H1 (cell line): ENCODE data around the gene CEP57L1. TPM values are rescaled to one million over a fixed set of nuclear protein-coding genes. Genes with fewer than 3 reads are reported as not detected.

Source experiments
- CTCF ChIA-PET: fragments of 300-600 bp; sonication (Branson Sonifier 250); formaldehyde crosslinking; loops from one replicate; lab custom pipeline; 2021; ENCODE audit not compliant: partially characterized antibody; lab: Charles Lee
- POLR2A ChIA-PET: fragments of 300-600 bp; sonication (Branson Sonifier 250); formaldehyde crosslinking; loops from one replicate; lab custom pipeline; 2021; ENCODE audit warnings: inconsistent platforms; ENCODE audit not compliant: partially characterized antibody; lab: Charles Lee
- DNase-seq, 2 experiments: peaks; one replicate each; pipeline versions ENCODE4 v3.0.0 to v3.0.0-alpha.2; 2010 to 2022; ENCODE audit warnings: low spot score in 2 of 2, low read depth in 1 of 2, mixed read lengths in 1 of 2
- FAIRE-seq: peaks from 2 replicates; lab custom pipeline; 2011; peaks lifted over from hg19 to GRCh38; lab: Jason Lieb, UNC
- H2AFZ ChIP-seq: 2 replicates; pipeline ENCODE4 v1.8.1; 2012; ENCODE audit warnings: low read length, inconsistent platforms
- H2AK5ac ChIP-seq: 2 replicates; pipeline ENCODE4 v1.6.1; 2013; ENCODE audit warnings: low read depth, low read length
- H2BK120ac ChIP-seq: replicated peaks from 2 replicates; pipeline ENCODE3; 2013; ENCODE audit warnings: low read depth, low read length, inconsistent platforms
- H2BK12ac ChIP-seq: 2 replicates; pipeline ENCODE4 v1.6.1; 2013; ENCODE audit warnings: low read depth, low read length
- H2BK15ac ChIP-seq: 2 replicates; pipeline ENCODE4 v1.6.1; 2013; ENCODE audit warnings: low read length
- H2BK20ac ChIP-seq: 2 replicates; pipeline ENCODE4 v1.6.1; 2013; ENCODE audit warnings: low read length
- H2BK5ac ChIP-seq: 2 replicates; pipeline ENCODE4 v1.6.1; 2013; ENCODE audit warnings: low read depth, low read length
- H3K14ac ChIP-seq: 2 replicates; pipeline ENCODE4 v1.6.1; 2013; ENCODE audit warnings: inconsistent platforms; ENCODE audit not compliant: insufficient read length
- H3K18ac ChIP-seq: 2 replicates; pipeline ENCODE4 v1.6.1; 2013; ENCODE audit warnings: low read length; ENCODE audit errors: extremely low read depth
- H3K23ac ChIP-seq: 2 replicates; pipeline ENCODE4 v1.6.1; 2013; ENCODE audit warnings: inconsistent platforms; ENCODE audit not compliant: insufficient read length
- H3K23me2 ChIP-seq: 2 replicates; pipeline ENCODE4 v1.6.1; 2013; ENCODE audit warnings: low read depth, low read length
- H3K27ac ChIP-seq: 2 replicates; pipeline ENCODE4 v1.6.1; 2011; ENCODE audit warnings: low read depth, low read length, inconsistent platforms
- H3K27me3 ChIP-seq, 4 experiments: replicated peaks in 1 of 4; 1 replicate in 1 of 4; 2 replicates in 3 of 4; pipeline versions ENCODE4 v1.6.1 to v1.8.1; 2011 to 2013; ENCODE audit warnings: low read length in 3 of 4, mild to moderate bottlenecking in 3 of 4, inconsistent platforms in 2 of 4, mixed read lengths in 2 of 4, moderate library complexity in 1 of 4; ENCODE audit not compliant: control insufficient read depth in 3 of 4, insufficient read depth in 3 of 4; ENCODE audit errors: extremely low read depth in 1 of 4
- H3K36me3 ChIP-seq, 4 experiments: 2 replicates each; pipeline versions ENCODE4 v1.6.1 to v1.8.1; 2011 to 2013; ENCODE audit warnings: mild to moderate bottlenecking in 4 of 4, low read length in 3 of 4, moderate library complexity in 2 of 4, control low read depth in 1 of 4, inconsistent platforms in 1 of 4; ENCODE audit not compliant: insufficient read depth in 4 of 4, control insufficient read depth in 2 of 4
- H3K4ac ChIP-seq: replicated peaks from 2 replicates; pipeline ENCODE3; 2013; ENCODE audit warnings: low read length, low read depth, mixed read lengths, inconsistent platforms; ENCODE audit not compliant: insufficient read length
- H3K4me1 ChIP-seq, 4 experiments: replicated peaks in 1 of 4; 1 replicate in 1 of 4; 2 replicates in 3 of 4; pipeline versions ENCODE4 v1.6.1 to v1.8.1; 2011 to 2013; ENCODE audit warnings: low read length in 3 of 4, inconsistent platforms in 2 of 4, mixed read lengths in 1 of 4; ENCODE audit not compliant: insufficient read depth in 4 of 4, control insufficient read depth in 3 of 4
- H3K4me2 ChIP-seq, 2 experiments: 2 replicates each; pipeline versions ENCODE4 v1.6.1 to v1.8.1; 2011 to 2013; ENCODE audit warnings: low read depth in 2 of 2, low read length in 2 of 2, control low read depth in 1 of 2, inconsistent platforms in 1 of 2, mild to moderate bottlenecking in 1 of 2; ENCODE audit not compliant: insufficient read depth in 1 of 2
- H3K4me3 ChIP-seq, 4 experiments: fragments of 200-600, 300-600 bp in 1 of 4; sonication (generic), shearing (Covaris generic), sonication (Bioruptor Twin) in 1 of 4; 2 replicates each; pipeline versions ENCODE4 v1.5.1 to v1.8.1; 2011 to 2016; ENCODE audit warnings: low read length in 4 of 4, low read depth in 3 of 4, control low read depth in 2 of 4, inconsistent platforms in 2 of 4, mild to moderate bottlenecking in 2 of 4, mixed read lengths in 1 of 4, moderate library complexity in 1 of 4; ENCODE audit not compliant: insufficient read depth in 2 of 4; ENCODE audit errors: extremely low read depth in 1 of 4
- H3K56ac ChIP-seq: replicated peaks from 2 replicates; pipeline ENCODE3; 2013; ENCODE audit warnings: low read depth, mild to moderate bottlenecking, mixed read lengths, low read length, inconsistent platforms; ENCODE audit not compliant: insufficient read length
- H3K79me1 ChIP-seq: 2 replicates; pipeline ENCODE4 v1.6.1; 2013; ENCODE audit warnings: low read depth, low read length, control low read depth
- H3K79me2 ChIP-seq, 2 experiments: 2 replicates each; pipeline versions ENCODE4 v1.6.1 to v1.8.1; 2012 to 2013; ENCODE audit warnings: low read length in 2 of 2, mild to moderate bottlenecking in 2 of 2, inconsistent platforms in 1 of 2; ENCODE audit not compliant: insufficient read depth in 2 of 2, control insufficient read depth in 1 of 2
- H3K9ac ChIP-seq, 4 experiments: replicated peaks in 1 of 4; 1 replicate in 1 of 4; 2 replicates in 3 of 4; pipeline versions ENCODE4 v1.6.1 to v1.8.1; 2011 to 2013; ENCODE audit warnings: low read depth in 3 of 4, low read length in 3 of 4, control low read depth in 2 of 4, mild to moderate bottlenecking in 2 of 4, moderate library complexity in 2 of 4, inconsistent platforms in 1 of 4; ENCODE audit errors: extremely low read depth in 1 of 4
- H3K9me3 ChIP-seq, 2 experiments: 2 replicates each; pipeline versions ENCODE4 v1.6.1 to v1.8.1; 2012 to 2013; ENCODE audit warnings: mild to moderate bottlenecking in 2 of 2, moderate library complexity in 2 of 2, control low read depth in 1 of 2, inconsistent platforms in 1 of 2, low read depth in 1 of 2, low read length in 1 of 2, mixed read lengths in 1 of 2; ENCODE audit not compliant: insufficient read depth in 2 of 2
- H4K20me1 ChIP-seq, 2 experiments: replicated peaks in 1 of 2; 2 replicates each; pipeline versions ENCODE3 to v1.8.1; 2011 to 2013; ENCODE audit warnings: inconsistent platforms in 2 of 2, low read length in 2 of 2, mild to moderate bottlenecking in 1 of 2; ENCODE audit not compliant: insufficient read depth in 2 of 2, control insufficient read depth in 1 of 2
- H4K5ac ChIP-seq: 2 replicates; pipeline ENCODE4 v1.6.1; 2013; ENCODE audit warnings: low read length, low read depth, mixed read lengths, inconsistent platforms; ENCODE audit not compliant: insufficient read length
- H4K8ac ChIP-seq: 2 replicates; pipeline ENCODE4 v1.8.0; 2013; ENCODE audit warnings: mild to moderate bottlenecking, moderate library complexity, low read length, inconsistent platforms; ENCODE audit not compliant: insufficient read depth; ENCODE audit errors: extremely low read depth
- H4K91ac ChIP-seq: replicated peaks from 2 replicates; pipeline ENCODE3; 2013; ENCODE audit warnings: low read length, mixed read lengths, inconsistent platforms; ENCODE audit not compliant: insufficient read length
- BACH1 ChIP-seq: IDR thresholded peaks from 2 replicates; pipeline ENCODE4 v1.6.1; 2012; ENCODE audit warnings: low read length, improper control_type of control experiment
- CHD2 ChIP-seq: IDR thresholded peaks from 2 replicates; pipeline ENCODE4 v1.6.1; 2012; ENCODE audit warnings: low read length, improper control_type of control experiment
- EP300 ChIP-seq, 2 experiments: IDR thresholded peaks; 1 replicate in 1 of 2; 2 replicates in 1 of 2; pipeline ENCODE4 v1.6.1; 2011 to 2012; ENCODE audit warnings: low read depth in 2 of 2, low read length in 2 of 2, mild to moderate bottlenecking in 2 of 2, borderline replicate concordance in 1 of 2, inconsistent platforms in 1 of 2, moderate library complexity in 1 of 2
- KDM1A ChIP-seq: fragments of 200-600, 300-600 bp; sonication (generic); IDR thresholded peaks from 2 replicates; pipeline ENCODE4 v1.7.1; 2016; ENCODE audit warnings: mild to moderate bottlenecking, low read length, borderline replicate concordance
- KDM5A ChIP-seq: fragments of 200-600 bp; IDR thresholded peaks from 2 replicates; pipeline ENCODE4 v1.7.1; 2012; ENCODE audit warnings: mild to moderate bottlenecking, low read length, inconsistent platforms, mixed read lengths
- SIN3A ChIP-seq, 2 experiments: IDR thresholded peaks in 1 of 2; conservative IDR thresholded peaks in 1 of 2; 2 replicates each; pipeline ENCODE4 v1.6.1; 2011 to 2012; ENCODE audit warnings: low read length in 2 of 2, improper control_type of control experiment in 1 of 2, low read depth in 1 of 2, mild to moderate bottlenecking in 1 of 2
- SP4 ChIP-seq: IDR thresholded peaks from 2 replicates; pipeline ENCODE4 v1.6.1; 2012; ENCODE audit warnings: low read length, inconsistent platforms
- TAF1 ChIP-seq: IDR thresholded peaks from 2 replicates; pipeline ENCODE4 v1.6.1; 2011; ENCODE audit warnings: mild to moderate bottlenecking, low read depth, low read length
- TAF7 ChIP-seq: optimal IDR thresholded peaks from 2 replicates; pipeline ENCODE3; 2011; ENCODE audit warnings: low read depth, mild to moderate bottlenecking, inconsistent platforms, low read length, moderate library complexity, borderline replicate concordance
- WGBS, 2 experiments: shearing (Covaris generic) in 1 of 2; methylation state at CpG; one replicate each; pipeline versions ENCODE4 v1.1.6 to v1.1.7; 2013 to 2015; ENCODE audit warnings: low lambda C conversion rate in 2 of 2, mixed read lengths in 2 of 2, inconsistent platforms in 1 of 2, low coverage in 1 of 2, missing lambda C conversion rate in 1 of 2; ENCODE audit not compliant: insufficient replicate concordance in 2 of 2, insufficient coverage in 1 of 2, insufficient read length in 1 of 2; ENCODE audit errors: extremely low coverage in 1 of 2, missing lambda C conversion rate in 1 of 2; 5-methylcytosine and 5-hydroxymethylcytosine counted together
- polyA plus RNA-seq, 7 experiments: library from polyadenylated mRNA; depleted of rRNA in 3 of 7; stranded (reverse) in 5 of 7; unstranded in 2 of 7; fragments of >200 nt in 5 of 7; fragments of 200-250 nt in 2 of 7; gene quantifications; 1 replicate in 5 of 7; 2 replicates in 1 of 7; 4 replicates in 1 of 7; pipeline versions ENCODE4 v1.2.1 to v1.2.3, GENCODE V29; 2011 to 2013; ENCODE audit warnings: missing spikeins in 2 of 7, mixed read lengths in 2 of 7
- total RNA-seq: library from RNA; stranded (reverse); fragmentation: NEBNext Ultra II Directional; extraction: Animal tissue kit (Norgen Biotek cat#: 25700); gene quantifications from 2 replicates; pipeline ENCODE4 v1.2.1, GENCODE V29; 2021

The CEP57L1 gene
- total and polyA plus RNA-seq, 2 of the 8 experiments (the other 6 are each of a cell fraction or from before 2014, with no cell fraction given), result 3.6 to 11.5 TPM

DNA sequence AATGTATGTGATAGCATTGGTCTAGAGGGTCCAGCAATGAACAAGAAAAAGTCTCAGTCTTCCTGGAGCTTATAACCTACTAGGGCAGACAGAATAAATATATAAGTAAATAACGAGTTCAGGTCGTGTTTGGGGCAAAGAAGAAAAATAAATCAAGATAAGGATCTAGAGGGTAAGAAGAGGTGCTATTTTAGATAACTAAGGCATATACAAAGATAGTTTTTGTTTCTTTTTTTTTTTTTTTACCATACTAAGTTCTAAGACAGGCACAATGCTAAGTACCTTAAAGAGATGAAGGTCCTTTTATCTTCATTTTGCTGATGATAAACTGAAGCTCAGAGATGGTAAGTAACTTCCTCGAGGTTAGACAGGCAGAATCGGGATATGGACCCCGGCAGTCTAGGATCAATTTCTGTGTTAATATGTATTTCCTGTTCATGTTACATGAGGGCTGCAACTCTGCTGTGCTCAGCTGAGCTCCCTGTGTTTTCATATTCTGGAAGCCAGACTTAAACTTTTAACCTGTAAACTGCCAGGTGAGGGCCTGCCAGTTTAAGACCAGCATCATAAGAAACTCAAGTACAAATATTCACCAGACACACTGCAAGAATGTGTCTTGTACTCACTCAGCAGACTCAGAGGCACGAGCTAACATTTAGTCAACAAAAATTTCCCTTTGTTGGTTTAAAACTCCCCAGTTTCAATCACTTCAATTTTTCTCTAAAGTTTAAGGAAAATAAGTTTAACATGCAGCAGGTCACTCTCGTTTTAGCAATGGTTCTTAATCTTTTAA is 24.0 kb upstream of the CEP57L1 start:
- Histone ChIP-seq H3K4me2 (no peak overlapping the region), H4K91ac (no peak overlapping the region), H3K23me2 (no peaks in the 10 kb centered on the region), H3K9me3 (no peaks in the 10 kb centered on the region), H3K27ac (no peak overlapping the region), H2BK15ac (no peak overlapping the region), H3K14ac (no peak overlapping the region), H2BK12ac (no peak overlapping the region), H3K79me1 (no peaks in the 10 kb centered on the region), H3K36me3 (no peaks in the 10 kb centered on the region), H2BK120ac (no peak overlapping the region), H2BK5ac (no peak overlapping the region), H2BK20ac (no peak overlapping the region), H2AFZ (no peak overlapping the region), H3K4me1 (no peaks in the 10 kb centered on the region), H3K9ac (no peak overlapping the region), H3K27me3 (no peaks in the 10 kb centered on the region), H3K79me2 (no peaks in the 10 kb centered on the region), H3K56ac (no peak overlapping the region), H3K18ac (no peak overlapping the region), H3K23ac (no peak overlapping the region), H4K20me1 (no peaks in the 10 kb centered on the region), H4K8ac (no peak overlapping the region), H3K4me3 (no peak overlapping the region), H3K4ac (no peak overlapping the region), H4K5ac (no peak overlapping the region), H2AK5ac (no peak overlapping the region)
- POLR2A ChIA-PET, result no interaction called here
- 89% methylated on average over 7 of the region's 7 CpGs; no CpG with 5 or more reads in 1 of the 2 experiments for WGBS, 2 experiments
- DNase-seq, result no peak
- no peak for FAIRE-seq
- CTCF ChIA-PET, result interaction anchor here (0.6 to 6.0 kb wide), 21 partner anchors 9 to 552 kb away, joined by 3 to 64 read pairs (median 3); no protein-coding TSS in a partner anchor
- no peak for TF ChIP-seq TAF1
- TF ChIP-seq EP300 (IDR thresholded peaks at IDR 0.05; ENCODE audit: borderline replicate concordance in 1 of 2, low read depth in 2 of 2, low read length in 2 of 2), result no peak
- no peak for TF ChIP-seq KDM1A
- no peak for TF ChIP-seq SP4
- TF ChIP-seq SIN3A (conservative IDR thresholded peaks at IDR 0.05 in 1 of 2, IDR thresholded peaks at IDR 0.05 in 1 of 2; ENCODE audit: low read depth in 1 of 2, low read length in 2 of 2), result no peak
- no peak for TF ChIP-seq BACH1
- no peak for TF ChIP-seq TAF7
- TF ChIP-seq CHD2, result no peak
- no peak for TF ChIP-seq KDM5A
